ENCODE data around the gene GABRQ.

DNA sequence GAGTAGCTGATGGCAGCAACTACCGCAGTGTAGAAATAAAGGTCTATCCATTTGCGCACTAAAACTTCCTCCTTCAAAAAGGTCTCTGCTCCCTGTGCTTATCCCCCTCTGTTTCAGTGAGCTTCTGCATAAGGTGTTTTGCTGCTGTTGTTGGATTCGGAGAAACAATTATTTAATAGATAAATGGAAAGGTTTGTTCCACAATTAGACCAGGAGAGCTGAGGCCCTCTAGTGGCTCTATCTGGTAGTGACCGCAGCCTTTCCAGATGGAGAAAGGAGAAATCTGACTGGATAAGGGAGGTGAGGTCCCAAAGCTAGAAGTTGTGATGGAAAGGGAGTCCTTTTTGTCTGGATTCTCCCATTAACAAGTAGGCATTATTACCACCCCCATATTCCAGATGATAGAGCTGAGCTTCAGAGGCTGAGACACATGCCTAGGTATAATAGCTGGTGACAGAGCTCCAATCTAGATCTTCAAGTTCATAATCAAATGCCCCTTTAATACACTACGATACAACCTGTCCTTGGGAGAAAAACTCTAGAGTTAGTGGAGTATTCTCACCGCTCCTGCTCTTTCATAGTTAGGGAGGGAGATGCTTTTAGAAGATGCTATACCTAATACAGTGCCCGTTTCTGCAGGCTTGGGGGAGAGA is 5.1 kb upstream of the GABRQ start:
- no peak for TF ChIP-seq POLR2A (IDR thresholded peaks at IDR 0.05; ENCODE audit: low read length)
- no peak for TF ChIP-seq GATA1 (IDR thresholded peaks at IDR 0.05; ENCODE audit: low read depth, low read length)
